Glutamatergic neuron (in vitro differentiated cells): ENCODE results near the gene MALAT1. TPM values are rescaled to one million over a fixed set of nuclear protein-coding genes. Genes with fewer than 3 reads are reported as not detected.
A peak's percentile ranks its signal among the peaks of the same experiment; 100 is the strongest.

Source experiments
- DNase-seq: peaks from one replicate; pipeline ENCODE4 v3.0.0; 2022
- H3K27ac Mint-ChIP-seq: one replicate; pipeline ENCODE4 v1.8.0; 2020; ENCODE audit warnings: mild to moderate bottlenecking, mixed read lengths, inconsistent platforms; ENCODE audit not compliant: unreplicated experiment
- H3K27me3 Mint-ChIP-seq: one replicate; pipeline ENCODE4 v1.8.0; 2020; ENCODE audit warnings: mild to moderate bottlenecking, moderate library complexity, mixed read lengths, inconsistent platforms; ENCODE audit not compliant: unreplicated experiment
- H3K36me3 Mint-ChIP-seq: one replicate; pipeline ENCODE4 v1.8.0; 2020; ENCODE audit warnings: mild to moderate bottlenecking, mixed read lengths, inconsistent platforms; ENCODE audit not compliant: unreplicated experiment
- H3K4me1 Mint-ChIP-seq: one replicate; pipeline ENCODE4 v1.8.0; 2020; ENCODE audit warnings: mild to moderate bottlenecking, low read depth, mixed read lengths, inconsistent platforms; ENCODE audit not compliant: unreplicated experiment
- H3K4me3 Mint-ChIP-seq: one replicate; pipeline ENCODE4 v1.8.0; 2020; ENCODE audit warnings: mild to moderate bottlenecking, mixed read lengths, inconsistent platforms; ENCODE audit not compliant: unreplicated experiment
- H3K9me3 Mint-ChIP-seq: one replicate; pipeline ENCODE4 v1.8.0; 2020; ENCODE audit warnings: mild to moderate bottlenecking, moderate library complexity, mixed read lengths, inconsistent platforms; ENCODE audit not compliant: unreplicated experiment
- CTCF ChIP-seq: fragments of 200-600 bp; sonication (generic); IDR thresholded peaks from one replicate; pipeline ENCODE4 v1.5.0; 2021; ENCODE audit not compliant: partially characterized antibody, unreplicated experiment
- total RNA-seq: library from RNA; stranded (reverse); fragmentation: NEBNext Ultra II Directional; extraction: Animal tissue kit (Norgen Biotek cat#: 25700); gene quantifications from one replicate; pipeline ENCODE4 v1.2.1, GENCODE V29; 2021; ENCODE audit not compliant: unreplicated experiment

The MALAT1 gene
- total RNA-seq, 1 donor from 2014 or later: 18,218 TPM

- peaks cover 4% of the 10 kb centered on the region for H3K27me3 Mint-ChIP-seq
- no peak for TF ChIP-seq CTCF
- H3K4me1 Mint-ChIP-seq: peaks cover 31% of the 10 kb centered on the region
- no peaks in the 10 kb centered on the region for H3K36me3 Mint-ChIP-seq
- peaks cover 3% of the 10 kb centered on the region for H3K9me3 Mint-ChIP-seq
- H3K27ac Mint-ChIP-seq: peak overlapping the region; percentile 38
- DNase-seq: no peak
- no peak overlapping the region for H3K4me3 Mint-ChIP-seq
Measured at GRCh38 chr11:65482306-65482850, 16.5 kb upstream of the MALAT1 start.

- Mint-ChIP-seq H3K9me3 (peaks cover 9% of the 10 kb centered on the region), H3K4me3 (no peak overlapping the region), H3K27ac (peak overlapping the region; percentile 85), H3K4me1 (peaks cover 41% of the 10 kb centered on the region), H3K36me3 (no peaks in the 10 kb centered on the region), H3K27me3 (peaks cover 12% of the 10 kb centered on the region)
- no peak for TF ChIP-seq CTCF
- no peak for DNase-seq
Measured at GRCh38 chr11:65485920-65486219, 13.0 kb upstream of the MALAT1 start.

DNA sequence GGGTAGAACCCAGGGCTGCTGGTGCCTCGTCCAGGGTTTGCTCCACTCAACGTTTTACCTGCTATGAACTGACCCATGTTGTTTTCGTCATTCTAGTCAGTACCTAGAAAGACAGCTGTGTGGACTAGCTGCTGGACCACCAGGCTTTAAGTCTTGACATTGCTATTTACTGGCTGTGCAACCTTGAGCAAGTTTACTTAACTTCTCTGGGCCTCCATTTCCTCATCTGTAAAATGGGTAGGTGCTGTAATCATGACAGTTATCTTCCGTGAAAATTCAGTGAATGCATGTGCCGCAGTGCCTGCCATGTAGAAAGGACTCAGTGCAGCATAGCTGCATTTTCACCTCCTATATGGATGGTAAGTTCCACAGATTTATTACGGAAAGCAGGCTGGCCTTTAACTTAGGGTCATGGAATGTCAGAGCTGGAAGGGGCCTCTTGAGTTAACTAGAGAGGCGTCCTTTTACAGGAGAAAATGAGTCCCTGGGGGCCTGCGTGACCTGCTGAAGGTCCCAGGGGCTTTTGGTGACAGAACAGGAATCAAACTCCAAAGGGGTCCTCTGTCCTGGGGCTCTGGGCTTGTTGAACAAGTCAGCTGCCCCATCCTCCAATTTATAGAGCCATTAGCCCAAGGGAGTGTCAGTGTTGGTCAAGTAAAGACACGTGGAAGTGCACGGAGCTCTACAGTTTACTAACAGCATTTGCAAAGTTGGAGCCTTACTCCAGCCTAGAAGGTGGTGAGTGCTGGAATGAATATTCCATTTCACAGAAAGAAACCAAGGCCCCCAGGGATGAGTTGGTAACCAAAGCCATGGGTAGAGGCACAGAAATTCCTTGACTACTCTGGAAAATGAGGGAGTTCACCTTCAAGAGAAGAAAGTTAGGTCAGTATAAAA, 12.0 kb upstream of the MALAT1 start:
- Mint-ChIP-seq H3K27me3 (peaks cover 16% of the 10 kb centered on the region), H3K4me3 (peak overlapping the region; percentile 87), H3K36me3 (no peaks in the 10 kb centered on the region), H3K27ac (peak overlapping the region; percentile 99), H3K4me1 (peaks cover 46% of the 10 kb centered on the region), H3K9me3 (peaks cover 9% of the 10 kb centered on the region)
- no peak for TF ChIP-seq CTCF
- DNase-seq: no peak

DNA sequence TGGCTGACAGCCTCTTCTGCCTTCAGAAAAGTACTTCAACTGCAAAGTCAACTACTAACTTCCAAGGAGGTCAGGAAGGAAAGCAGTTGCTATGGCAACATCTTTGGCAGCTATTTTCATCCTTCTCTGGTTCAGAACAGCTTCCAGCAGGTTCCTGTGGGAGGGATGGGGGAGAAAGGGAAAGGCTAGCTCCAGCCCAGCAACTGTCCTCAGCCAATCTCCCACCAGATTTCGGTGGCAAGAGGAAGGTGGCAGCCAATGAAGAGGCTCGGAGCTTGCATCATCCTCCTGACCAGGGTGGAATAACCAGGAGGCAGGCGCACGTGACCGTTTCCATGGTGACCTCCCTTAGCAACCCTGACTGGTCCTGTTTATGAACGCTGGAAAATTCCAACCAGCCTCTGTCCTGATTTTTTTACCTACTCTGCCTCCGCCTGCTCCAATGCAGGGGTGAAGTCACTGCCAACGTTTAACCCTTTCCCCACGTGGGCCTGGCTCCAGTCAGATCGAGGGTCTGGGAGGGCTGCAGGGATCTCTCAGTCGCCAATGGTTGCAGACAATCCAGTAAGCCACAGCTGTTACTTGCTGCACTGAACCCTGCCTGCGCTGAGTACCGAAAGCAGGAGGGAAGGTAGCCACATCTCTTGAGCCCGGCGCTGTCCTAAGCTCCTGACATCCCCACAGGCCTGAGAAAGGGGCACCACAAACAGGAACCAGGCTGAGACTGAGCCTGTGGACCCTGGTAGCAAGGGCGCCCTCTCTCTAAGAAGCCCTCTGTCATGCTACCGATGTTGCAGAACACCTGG, 11.2 kb upstream of the MALAT1 start:
- H3K27ac Mint-ChIP-seq: peak overlapping the region; percentile 99

More for the DNA sequence above, 11.2 kb upstream of the MALAT1 start:
- Mint-ChIP-seq H3K4me1 (peaks cover 53% of the 10 kb centered on the region), H3K36me3 (no peaks in the 10 kb centered on the region), H3K9me3 (peaks cover 12% of the 10 kb centered on the region), H3K27me3 (peaks cover 18% of the 10 kb centered on the region), H3K4me3 (peak overlapping the region; percentile 87)
- no peak for TF ChIP-seq CTCF
- DNase-seq: peak; percentile 92
